NCI-H187 (cell line): ENCODE data around the gene SPDYE5.

Source experiments
- DNase-seq, 2 experiments: peaks; one replicate each; lab custom pipeline; 2025; lab: John Stamatoyannopoulos, UW

Gene SPDYE5

DNA sequence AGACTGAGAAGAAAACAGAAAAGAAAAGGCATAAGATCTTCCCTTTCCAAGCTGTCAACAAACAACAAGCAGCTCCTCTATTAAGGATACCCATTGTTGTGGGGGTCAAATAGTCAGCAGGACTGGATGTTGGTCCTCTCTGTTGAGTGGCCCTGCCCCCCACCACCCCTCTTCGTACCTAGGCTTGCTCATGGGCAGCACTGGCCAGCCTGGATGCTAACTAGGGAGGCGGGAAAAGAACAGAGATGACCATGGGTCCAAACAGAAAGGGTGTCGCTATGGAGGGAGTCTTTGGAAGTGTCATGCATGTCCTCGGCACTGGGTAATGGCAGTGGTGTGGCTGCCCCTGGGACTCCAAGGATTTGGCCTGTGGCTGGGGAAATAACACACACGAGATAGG, 45.6 kb downstream of the SPDYE5 start:
- no peak for DNase-seq

DNA sequence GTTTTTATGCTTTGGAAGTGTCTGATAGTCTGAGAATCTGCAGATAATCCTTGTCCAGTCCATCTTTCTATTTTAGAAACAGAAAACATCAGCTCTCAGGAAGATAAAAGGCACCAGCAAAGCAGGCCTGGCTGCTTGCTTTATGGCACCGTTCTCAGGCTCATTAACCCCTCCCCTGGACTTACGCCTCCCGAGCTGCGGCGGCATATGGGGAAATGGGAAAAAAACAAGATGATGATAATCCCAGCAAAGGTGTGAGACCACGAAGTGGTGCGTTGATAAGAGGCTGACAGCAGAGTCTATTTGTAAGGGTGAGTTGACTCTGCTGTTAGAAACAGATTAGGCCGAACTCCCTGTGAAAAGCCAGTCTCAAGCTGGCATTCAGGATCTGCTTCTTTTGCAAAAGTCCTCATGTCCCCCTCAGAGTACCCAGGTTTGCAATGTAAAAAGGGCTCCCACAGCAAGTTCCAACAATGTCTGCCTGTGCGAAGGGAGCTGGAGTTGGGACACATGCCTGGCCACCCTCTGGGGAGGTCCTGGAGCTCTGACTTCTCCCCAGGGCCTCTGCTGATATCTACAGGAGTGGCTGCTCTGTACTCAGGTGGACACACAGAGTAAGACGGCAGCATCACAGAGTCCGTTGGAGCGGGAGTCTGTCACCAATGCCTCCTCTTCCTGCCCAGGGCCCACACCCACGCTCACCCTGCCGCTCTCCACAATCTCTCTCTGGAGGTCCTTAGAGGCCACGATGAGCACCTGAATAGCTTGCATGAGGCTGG, 54.3 kb downstream of the SPDYE5 start:
- no peak for DNase-seq
